GM12878 (cell line): ENCODE data around the gene FRS3. TPM values are rescaled to one million over a fixed set of nuclear protein-coding genes. Genes with fewer than 3 reads are reported as not detected.

Source experiments
- ATAC-seq: fragments of 200-7000 bp; cut with Tn5 transposase; 3 replicates; pipeline ENCODE4 v1.9.1; 2020; ENCODE audit warnings: mild to moderate bottlenecking, moderate library complexity
- BruUV-seq: library from RNA; stranded (reverse); fragments of 400-500 nt; replicated peaks from 2 replicates; lab custom pipeline; 2021; lab: Mats Ljungman, UMichigan
- CTCF ChIA-PET: fragments of 300-600 bp; sonication (Branson Sonifier 250); formaldehyde crosslinking; extraction: SDS; loops from one replicate; lab custom pipeline; 2021; ENCODE audit warnings: inconsistent platforms; lab: Yijun Ruan, JAX
- POLR2A ChIA-PET: fragments of 350-600 bp; formaldehyde crosslinking; extraction: SDS; loops from one replicate; lab custom pipeline; 2021; ENCODE audit warnings: inconsistent platforms; lab: Charles Lee
- RAD21 ChIA-PET: fragments of 300-600 bp; sonication (Branson Sonifier 250); formaldehyde crosslinking; loops from one replicate; lab custom pipeline; 2023; ENCODE audit warnings: antibody characterized with exemption; ENCODE audit not compliant: unreplicated experiment; lab: Charles Lee
- SMC1A ChIA-PET: fragments of 300-600 bp; sonication (Branson Sonifier 250); formaldehyde crosslinking; loops from one replicate; lab custom pipeline; 2023; ENCODE audit not compliant: unreplicated experiment, uncharacterized antibody; lab: Charles Lee
- DNase-seq: peaks from one replicate; pipeline ENCODE4 v3.0.0-alpha.2; 2011; ENCODE audit warnings: low read depth, low spot score
- FAIRE-seq: peaks from 3 replicates; lab custom pipeline; 2011; peaks lifted over from hg19 to GRCh38; lab: Jason Lieb, UNC
- H2AFZ ChIP-seq: 2 replicates; pipeline ENCODE4 v1.6.0; 2011; ENCODE audit warnings: low read depth, low read length, control low read depth; ENCODE audit not compliant: control insufficient read depth
- H3K27ac ChIP-seq: 2 replicates; pipeline ENCODE4 v1.5.1; 2011; ENCODE audit warnings: control low read depth; ENCODE audit not compliant: control insufficient read depth, insufficient read depth
- H3K27me3 ChIP-seq, 2 experiments: replicated peaks in 1 of 2; 2 replicates each; pipeline versions ENCODE4 v1.6.0 to v1.6.1; 2011; ENCODE audit warnings: low read length in 1 of 2; ENCODE audit not compliant: control insufficient read depth in 2 of 2, insufficient read depth in 2 of 2
- H3K36me3 ChIP-seq, 2 experiments: 2 replicates each; pipeline ENCODE4 v1.5.1; 2011; ENCODE audit warnings: low read length in 1 of 2; ENCODE audit not compliant: control insufficient read depth in 2 of 2, insufficient read depth in 2 of 2
- H3K4me1 ChIP-seq: 2 replicates; pipeline ENCODE4 v1.6.1; 2011; ENCODE audit warnings: mild to moderate bottlenecking, low read length, moderate library complexity, mixed read lengths; ENCODE audit not compliant: control insufficient read depth, insufficient read depth
- H3K4me2 ChIP-seq: 2 replicates; pipeline ENCODE4 v1.6.0; 2011; ENCODE audit warnings: control low read depth; ENCODE audit not compliant: control insufficient read depth, insufficient read depth
- H3K4me3 ChIP-seq: fragments of 200-600 bp; sonication (generic); 2 replicates; pipeline ENCODE4 v1.5.1; 2016
- H3K79me2 ChIP-seq: 2 replicates; pipeline ENCODE4 v1.6.0; 2011; ENCODE audit warnings: low read length; ENCODE audit not compliant: control insufficient read depth, insufficient read depth
- H3K9ac ChIP-seq: 2 replicates; pipeline ENCODE4 v1.8.0; 2011; ENCODE audit warnings: low read length, control low read depth, mixed read lengths; ENCODE audit not compliant: control insufficient read depth, insufficient read depth
- H3K9me3 ChIP-seq: replicated peaks from 3 replicates; pipeline ENCODE4 v1.5.1; 2011; ENCODE audit warnings: mild to moderate bottlenecking, low read length; ENCODE audit not compliant: control insufficient read depth, insufficient read depth
- H4K20me1 ChIP-seq: 2 replicates; pipeline ENCODE4 v1.6.0; 2011; ENCODE audit not compliant: control insufficient read depth, insufficient read depth
- ASH2L ChIP-seq: fragments of 300-600, 200-600 bp; sonication (generic); IDR thresholded peaks from 2 replicates; pipeline ENCODE4 v1.6.1; 2017; ENCODE audit warnings: low read depth, mild to moderate bottlenecking, borderline replicate concordance
- DPF2 ChIP-seq: fragments of 450-650 bp; IDR thresholded peaks from 2 replicates; pipeline ENCODE4 v1.6.1; 2017; ENCODE audit warnings: mild to moderate bottlenecking
- EP300 ChIP-seq, 2 experiments: fragments of 150-350 bp in 1 of 2; IDR thresholded peaks; 2 replicates each; pipeline ENCODE4 v1.6.1; 2011 to 2012; ENCODE audit warnings: low read depth in 2 of 2, low read length in 2 of 2, borderline replicate concordance in 1 of 2, improper control_type of control experiment in 1 of 2, inconsistent platforms in 1 of 2; ENCODE audit not compliant: control insufficient read depth in 1 of 2
- FOXK2 ChIP-seq: fragments of 450-650 bp; IDR thresholded peaks from 2 replicates; pipeline ENCODE4 v1.6.1; 2017; ENCODE audit warnings: mild to moderate bottlenecking, moderate library complexity
- IKZF2 ChIP-seq, 2 experiments: fragments of 450-650 bp; IDR thresholded peaks; 2 replicates each; pipeline ENCODE4 v1.6.1; 2017; ENCODE audit warnings: mild to moderate bottlenecking in 2 of 2, moderate library complexity in 2 of 2
- MEF2A ChIP-seq: IDR thresholded peaks from 2 replicates; pipeline ENCODE4 v1.6.1; 2011; ENCODE audit warnings: low read depth, mild to moderate bottlenecking, low read length, moderate library complexity; ENCODE audit not compliant: insufficient read depth
- MTA2 ChIP-seq: fragments of 450-650 bp; IDR thresholded peaks from 2 replicates; pipeline ENCODE4 v1.6.1; 2016; ENCODE audit warnings: low read depth, mild to moderate bottlenecking, moderate library complexity
- MYC ChIP-seq: IDR thresholded peaks from 2 replicates; pipeline ENCODE4 v1.6.1; 2011; ENCODE audit warnings: mild to moderate bottlenecking, low read length, moderate library complexity, inconsistent platforms; ENCODE audit not compliant: insufficient read depth, insufficient replicate concordance, insufficient read length, severe bottlenecking
- NBN ChIP-seq: fragments of 450-650 bp; IDR thresholded peaks from 2 replicates; pipeline ENCODE4 v1.6.1; 2016
- RAD51 ChIP-seq: fragments of 450-650 bp; IDR thresholded peaks from 2 replicates; pipeline ENCODE4 v1.6.1; 2016; ENCODE audit warnings: moderate library complexity, mild to moderate bottlenecking, inconsistent platforms
- RBBP5 ChIP-seq: fragments of 200-600 bp; sonication (generic); conservative IDR thresholded peaks from 2 replicates; pipeline ENCODE4 v1.6.1; 2016
- WRNIP1 ChIP-seq: IDR thresholded peaks from 2 replicates; pipeline ENCODE4 v1.6.1; 2011; ENCODE audit warnings: low read depth, low read length, improper control_type of control experiment, borderline replicate concordance
- YBX1 ChIP-seq: fragments of 450-650 bp; IDR thresholded peaks from 2 replicates; pipeline ENCODE4 v1.6.1; 2016; ENCODE audit warnings: antibody characterized with exemption
- ZNF217 ChIP-seq: fragments of 450-650 bp; IDR thresholded peaks from 2 replicates; pipeline ENCODE4 v1.6.1; 2017; ENCODE audit warnings: antibody characterized with exemption, mild to moderate bottlenecking
- WGBS: methylation state at CpG from one replicate; pipeline ENCODE4 v1.1.6; 2016; ENCODE audit warnings: low lambda C conversion rate; ENCODE audit not compliant: insufficient replicate concordance, insufficient coverage; ENCODE audit errors: missing lambda C conversion rate; 5-methylcytosine and 5-hydroxymethylcytosine counted together
- in situ Hi-C: fragments of 300-500 bp; cut with MboI; formaldehyde crosslinking; loops from 9 replicates; pipeline ENCODE4 v1.14.3; 2018; ENCODE audit warnings: mixed read lengths
- intact Hi-C: fragments of 100-400 bp; cut with micrococcal nuclease; formaldehyde crosslinking; loops from one replicate; pipeline ENCODE4 v1.14.2; 2022; ENCODE audit not compliant: unreplicated experiment
- polyA plus RNA-seq, 11 experiments: library from polyadenylated mRNA; depleted of rRNA in 4 of 11; unstranded in 6 of 11; stranded (reverse) in 5 of 11; fragments of >200 nt; fragmentation: Nextera tagmentation in 4 of 11; fragmentation: Illumina TruSeq in 1 of 11; extraction: Ambion mirVana in 4 of 11; extraction: Trizol in 1 of 11; gene quantifications; 1 replicate in 1 of 11; 2 replicates in 10 of 11; pipeline versions ENCODE4 v1.2.1 to v1.2.3, GENCODE V29; 2011 to 2016; ENCODE audit warnings: inconsistent platforms in 2 of 11, missing spikeins in 2 of 11, low read depth in 1 of 11
- total RNA-seq, 4 experiments: library from RNA; depleted of rRNA in 3 of 4; stranded (reverse); fragments of >200 nt in 3 of 4; fragmentation: Illumina TruSeq in 1 of 4; extraction: Trizol in 1 of 4; gene quantifications; 2 replicates each; pipeline versions ENCODE4 v1.2.1 to v1.2.3, GENCODE V29; 2013 to 2021
- TF ChIP-seq, protein P1 (sequence below): fragments of 450-650 bp; formaldehyde crosslinking; IDR thresholded peaks from 2 replicates; pipeline ENCODE4 v1.4.0; 2022; ENCODE audit warnings: mild to moderate bottlenecking, moderate library complexity

FRS3 gene
- total and polyA plus RNA-seq, 10 of the 15 experiments (the other 5 are each of a cell fraction or from before 2014, with no cell fraction given): 0.05 to 3.4 (median 1.5) TPM

GRCh38 chr6:41740366-41741162, 39.1 kb downstream of the FRS3 start:
- SMC1A ChIA-PET: no interaction called here
- no peaks in the 10 kb centered on the region for H3K9me3 ChIP-seq
- no peak for ATAC-seq
- BruUV-seq: no TSS peak
- no peak overlapping the region for H3K9ac ChIP-seq
- POLR2A ChIA-PET: interaction anchor here (0.6 to 1.5 kb wide), 3 partner anchors 42 to 598 kb away, joined by 3 read pairs; no protein-coding TSS in a partner anchor
- 45% methylated on average over 13 of the region's 13 CpGs for WGBS
- in situ Hi-C loops (no loop called here), intact Hi-C loops (no loop called here)
- no peaks in the 10 kb centered on the region for H4K20me1 ChIP-seq
- H3K27ac ChIP-seq: no peak overlapping the region
- H3K79me2 ChIP-seq: no peaks in the 10 kb centered on the region
- RAD21 ChIA-PET: no interaction called here
- no peaks in the 10 kb centered on the region for H3K36me3 ChIP-seq
- H3K4me3 ChIP-seq: no peak overlapping the region
- H3K4me1 ChIP-seq: no peaks in the 10 kb centered on the region; the same call in 1 of the 2 replicates
- no peak overlapping the region for H3K4me2 ChIP-seq
- no peak for FAIRE-seq
- CTCF ChIA-PET: no interaction called here
- no peak overlapping the region for H2AFZ ChIP-seq
- H3K27me3 ChIP-seq: no peaks in the 10 kb centered on the region; a peak in 1 of 4 replicates
- no peak for DNase-seq
- no peak for TF ChIP-seq EP300 (IDR thresholded peaks at IDR 0.05; ENCODE audit: borderline replicate concordance in 1 of 2, control insufficient read depth in 1 of 2, low read depth in 2 of 2, low read length in 2 of 2)
- no peak for TF ChIP-seq YBX1
- TF ChIP-seq WRNIP1: no peak
- no peak for TF ChIP-seq NBN
- no peak for TF ChIP-seq MYC
- no peak for TF ChIP-seq RAD51
- TF ChIP-seq MEF2A: no peak
- TF ChIP-seq MTA2: no peak
- no peak for TF ChIP-seq RBBP5
- no peak for TF ChIP-seq ASH2L
- TF ChIP-seq IKZF2 (IDR thresholded peaks at IDR 0.05): no peak
- TF ChIP-seq DPF2: no peak
- no peak for TF ChIP-seq ZNF217
- TF ChIP-seq, protein P1, sequence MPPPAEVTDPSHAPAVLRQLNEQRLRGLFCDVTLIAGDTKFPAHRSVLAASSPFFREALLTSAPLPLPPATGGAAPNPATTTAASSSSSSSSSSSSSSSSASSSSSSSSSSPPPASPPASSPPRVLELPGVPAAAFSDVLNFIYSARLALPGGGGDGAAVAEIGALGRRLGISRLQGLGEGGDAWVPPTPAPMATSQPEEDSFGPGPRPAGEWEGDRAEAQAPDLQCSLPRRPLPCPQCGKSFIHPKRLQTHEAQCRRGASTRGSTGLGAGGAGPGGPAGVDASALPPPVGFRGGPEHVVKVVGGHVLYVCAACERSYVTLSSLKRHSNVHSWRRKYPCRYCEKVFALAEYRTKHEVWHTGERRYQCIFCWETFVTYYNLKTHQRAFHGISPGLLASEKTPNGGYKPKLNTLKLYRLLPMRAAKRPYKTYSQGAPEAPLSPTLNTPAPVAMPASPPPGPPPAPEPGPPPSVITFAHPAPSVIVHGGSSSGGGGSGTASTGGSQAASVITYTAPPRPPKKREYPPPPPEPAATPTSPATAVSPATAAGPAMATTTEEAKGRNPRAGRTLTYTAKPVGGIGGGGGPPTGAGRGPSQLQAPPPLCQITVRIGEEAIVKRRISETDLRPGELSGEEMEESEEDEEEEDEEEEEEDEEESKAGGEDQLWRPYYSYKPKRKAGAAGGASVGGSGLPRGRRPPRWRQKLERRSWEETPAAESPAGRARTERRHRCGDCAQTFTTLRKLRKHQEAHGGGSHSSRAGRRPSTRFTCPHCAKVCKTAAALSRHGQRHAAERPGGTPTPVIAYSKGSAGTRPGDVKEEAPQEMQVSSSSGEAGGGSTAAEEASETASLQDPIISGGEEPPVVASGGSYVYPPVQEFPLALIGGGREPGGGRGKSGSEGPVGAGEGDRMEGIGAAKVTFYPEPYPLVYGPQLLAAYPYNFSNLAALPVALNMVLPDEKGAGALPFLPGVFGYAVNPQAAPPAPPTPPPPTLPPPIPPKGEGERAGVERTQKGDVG (CRISPR knock-in tag): no peak
- no peak for TF ChIP-seq FOXK2
- TF ChIP-seq, all 136 proteins: peak for 0
